Activated CD8-positive, alpha-beta memory T cell treated with anti-CD3 and anti-CD28 coated beads, Interleukin-2, amount 50 U/mL, for 1 hour (primary cell): ENCODE results near the gene NMT1.
"Not testable (repeated sequence)": the region's sequence is repeated elsewhere in the genome, so short reads cannot be mapped to it uniquely, and the experiment has no call there.

ENCODE experiments used
- DNase-seq: peaks from one replicate; pipeline ENCODE4 v3.0.0-alpha.2; 2020; ENCODE audit errors: extremely low read depth

Gene NMT1

GRCh38 chr17:45119964-45120363 lies 58.8 kb downstream of the NMT1 start:
- no peak for DNase-seq

GRCh38 chr17:45120558-45120957 lies 59.4 kb downstream of the NMT1 start:
- no peak for DNase-seq

- no peak for DNase-seq
Observed at GRCh38 chr17:45121055-45121454, 59.9 kb downstream of the NMT1 start.

GRCh38 chr17:45123076-45123770 lies 62.1 kb downstream of the NMT1 start:
- no peak for DNase-seq

GRCh38 chr17:45123930-45124796 lies 63.0 kb downstream of the NMT1 start:
- no peak for DNase-seq

GRCh38 chr17:45124797-45125122 lies 63.6 kb downstream of the NMT1 start:
- not testable (repeated sequence) for DNase-seq

GRCh38 chr17:45125509-45125908 lies 64.4 kb downstream of the NMT1 start:
- no peak for DNase-seq

- DNase-seq = no peak
Observed at GRCh38 chr17:45127207-45127547, 66.1 kb downstream of the NMT1 start.

- no peak for DNase-seq
Observed at GRCh38 chr17:45127548-45128300, 66.6 kb downstream of the NMT1 start.

GRCh38 chr17:45128331-45128730 lies 67.2 kb downstream of the NMT1 start:
- no peak for DNase-seq

GRCh38 chr17:45128989-45129388 lies 67.9 kb downstream of the NMT1 start:
- DNase-seq = no peak

GRCh38 chr17:45129426-45129939 lies 68.4 kb downstream of the NMT1 start:
- DNase-seq = no peak

- DNase-seq = no peak
Observed at GRCh38 chr17:45129940-45130680, 69.0 kb downstream of the NMT1 start.

- no peak for DNase-seq
Observed at GRCh38 chr17:45130681-45131615, 69.8 kb downstream of the NMT1 start.

- no peak for DNase-seq
Observed at GRCh38 chr17:45131616-45132319, 70.7 kb downstream of the NMT1 start.

GRCh38 chr17:45132320-45132571 lies 71.1 kb downstream of the NMT1 start, which contains the start of gene PLCD3:
TSS of gene PLCD3 (minus strand) at chr17:45132515. CDS start at chr17:45132410, 105 bp downstream.
- DNase-seq = no peak

- no peak for DNase-seq
Observed at GRCh38 chr17:45132572-45133463, 71.7 kb downstream of the NMT1 start.

- peak; percentile 96 for DNase-seq
Observed at GRCh38 chr17:45135192-45135977, 74.3 kb downstream of the NMT1 start, which contains the start of gene ACBD4. TSS of gene ACBD4 (plus strand) at chr17:45135687. CDS start at chr17:45136145, 458 bp downstream.
